Mesothelial cell of epicardium (in vitro differentiated cells): ENCODE data around the gene CCDC171. TPM values are rescaled to one million over a fixed set of nuclear protein-coding genes. Genes with fewer than 3 reads are reported as not detected.

Experiments
- DNase-seq, 2 experiments: peaks; one replicate each; pipeline ENCODE4 v3.0.0; 2021; ENCODE audit warnings: low spot score in 2 of 2; ENCODE audit not compliant: unreplicated experiment in 2 of 2
- H3K27ac Mint-ChIP-seq: 2 replicates; pipeline ENCODE4 v1.8.0; 2021; ENCODE audit warnings: mixed read lengths
- H3K27me3 Mint-ChIP-seq: 2 replicates; pipeline ENCODE4 v1.8.0; 2021; ENCODE audit warnings: low read depth, mixed read lengths
- H3K36me3 Mint-ChIP-seq: 2 replicates; pipeline ENCODE4 v1.8.0; 2021; ENCODE audit warnings: mixed read lengths
- H3K4me1 Mint-ChIP-seq: 2 replicates; pipeline ENCODE4 v1.8.0; 2021; ENCODE audit warnings: mixed read lengths
- H3K4me3 Mint-ChIP-seq: 2 replicates; pipeline ENCODE4 v1.8.0; 2021; ENCODE audit warnings: mild to moderate bottlenecking, moderate library complexity, mixed read lengths
- H3K9me3 Mint-ChIP-seq: 2 replicates; pipeline ENCODE4 v1.8.0; 2021; ENCODE audit warnings: mixed read lengths
- total RNA-seq: library from RNA; stranded (reverse); gene quantifications from 3 replicates; pipeline ENCODE4 v1.2.1, GENCODE V29; 2021
- TF ChIP-seq, protein P1 (sequence below): fragments of 200-600 bp; sonication (generic); IDR thresholded peaks from one replicate; pipeline ENCODE4 v1.5.0; 2021; ENCODE audit warnings: antibody characterized with exemption; ENCODE audit not compliant: unreplicated experiment

Gene CCDC171
- total RNA-seq, 1 donor from 2014 or later = 9.8 TPM

DNA sequence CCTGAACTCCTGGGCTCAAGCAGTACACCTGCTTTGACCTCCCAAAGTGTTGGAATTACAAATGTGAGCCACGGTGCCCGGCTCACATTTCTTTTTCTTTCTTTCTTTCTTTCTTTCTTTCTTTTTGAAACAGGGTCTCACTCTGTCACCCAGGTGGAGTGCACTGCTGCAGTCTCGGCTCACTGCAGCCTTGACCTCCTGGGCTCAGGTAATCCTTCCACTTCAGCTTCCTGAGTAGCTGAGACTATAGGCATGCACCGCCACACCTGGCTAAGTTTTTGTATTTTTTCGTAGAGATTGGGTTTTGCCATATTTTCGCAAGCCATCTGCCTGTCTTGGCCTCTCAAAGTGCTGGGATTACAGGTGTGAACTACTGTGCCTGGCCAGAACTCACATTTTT lies 183.7 kb downstream of the CCDC171 start:
- no peak overlapping the region for H3K4me3 Mint-ChIP-seq
- TF ChIP-seq, protein P1, sequence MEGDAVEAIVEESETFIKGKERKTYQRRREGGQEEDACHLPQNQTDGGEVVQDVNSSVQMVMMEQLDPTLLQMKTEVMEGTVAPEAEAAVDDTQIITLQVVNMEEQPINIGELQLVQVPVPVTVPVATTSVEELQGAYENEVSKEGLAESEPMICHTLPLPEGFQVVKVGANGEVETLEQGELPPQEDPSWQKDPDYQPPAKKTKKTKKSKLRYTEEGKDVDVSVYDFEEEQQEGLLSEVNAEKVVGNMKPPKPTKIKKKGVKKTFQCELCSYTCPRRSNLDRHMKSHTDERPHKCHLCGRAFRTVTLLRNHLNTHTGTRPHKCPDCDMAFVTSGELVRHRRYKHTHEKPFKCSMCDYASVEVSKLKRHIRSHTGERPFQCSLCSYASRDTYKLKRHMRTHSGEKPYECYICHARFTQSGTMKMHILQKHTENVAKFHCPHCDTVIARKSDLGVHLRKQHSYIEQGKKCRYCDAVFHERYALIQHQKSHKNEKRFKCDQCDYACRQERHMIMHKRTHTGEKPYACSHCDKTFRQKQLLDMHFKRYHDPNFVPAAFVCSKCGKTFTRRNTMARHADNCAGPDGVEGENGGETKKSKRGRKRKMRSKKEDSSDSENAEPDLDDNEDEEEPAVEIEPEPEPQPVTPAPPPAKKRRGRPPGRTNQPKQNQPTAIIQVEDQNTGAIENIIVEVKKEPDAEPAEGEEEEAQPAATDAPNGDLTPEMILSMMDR = no peak
- no peaks in the 10 kb centered on the region for H3K27me3 Mint-ChIP-seq
- DNase-seq = no peak
- H3K27ac Mint-ChIP-seq = no peak overlapping the region
- peaks cover 8% of the 10 kb centered on the region for H3K4me1 Mint-ChIP-seq
- peaks cover 4% of the 10 kb centered on the region for H3K36me3 Mint-ChIP-seq
- H3K9me3 Mint-ChIP-seq = peaks cover 7% of the 10 kb centered on the region

DNA sequence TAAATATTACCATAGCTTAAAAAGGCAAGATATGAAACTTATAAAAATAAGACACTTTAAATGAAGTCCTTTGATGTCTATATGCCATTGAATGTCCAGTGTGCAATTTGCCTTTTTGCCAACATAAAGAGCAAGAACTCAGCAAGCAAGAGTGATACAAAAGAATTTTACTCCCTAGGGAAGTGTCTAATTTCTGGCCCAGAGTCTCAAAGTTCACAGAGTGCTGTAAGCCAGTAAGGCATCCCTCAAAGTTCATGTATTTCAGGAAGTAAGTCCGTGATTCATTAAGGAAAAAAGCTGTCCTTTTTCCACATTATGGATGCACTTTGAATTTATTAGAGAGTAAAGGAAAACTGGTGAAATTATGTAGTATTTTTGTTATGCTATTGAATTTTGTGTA lies 185.2 kb downstream of the CCDC171 start:
- no peak overlapping the region for H3K4me3 Mint-ChIP-seq
- no peaks in the 10 kb centered on the region for H3K27me3 Mint-ChIP-seq
- DNase-seq = no peak
- TF ChIP-seq, protein P1 = no peak
- peaks cover 8% of the 10 kb centered on the region for H3K9me3 Mint-ChIP-seq
- H3K36me3 Mint-ChIP-seq = peaks cover 4% of the 10 kb centered on the region
- peaks cover 8% of the 10 kb centered on the region for H3K4me1 Mint-ChIP-seq
- H3K27ac Mint-ChIP-seq = no peak overlapping the region

DNA sequence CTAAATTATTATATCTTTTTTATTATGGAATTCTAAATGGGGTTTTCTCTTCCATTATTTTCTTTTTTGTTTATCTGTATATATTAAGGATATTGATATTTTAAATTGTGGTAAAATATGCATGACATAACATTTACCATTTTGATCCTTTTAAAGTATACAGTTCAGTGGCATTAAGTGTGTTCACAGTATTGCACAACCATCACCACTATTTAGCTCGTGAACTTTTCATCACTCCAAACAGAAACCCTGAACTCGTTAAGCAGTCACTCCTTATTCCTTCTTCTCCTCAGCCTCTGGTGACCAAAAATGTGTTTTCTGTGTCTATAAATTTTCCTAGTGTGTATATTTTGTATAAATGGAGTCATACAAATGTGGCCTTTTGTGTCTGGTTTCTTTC lies 188.2 kb downstream of the CCDC171 start:
- H3K4me3 Mint-ChIP-seq = no peak overlapping the region
- DNase-seq = no peak

DNA sequence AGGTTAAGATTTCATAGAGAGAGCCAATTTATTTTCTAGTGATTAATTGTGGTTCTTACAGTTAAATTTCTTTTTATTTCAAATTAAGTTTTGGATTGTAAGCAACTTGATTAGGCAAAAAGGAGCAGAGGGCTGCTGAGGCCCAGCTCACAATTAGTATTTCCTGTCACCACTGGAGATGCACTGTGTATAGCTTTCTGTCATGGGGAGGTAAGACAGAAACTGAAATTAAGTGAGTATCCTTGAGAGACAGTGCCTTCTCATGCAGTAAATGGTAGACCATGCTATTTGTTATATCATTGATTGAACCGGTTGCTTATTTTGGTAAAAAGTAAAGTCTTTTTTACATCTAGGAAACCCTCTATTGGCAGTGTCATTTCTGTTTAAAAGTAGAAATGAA lies 190.7 kb downstream of the CCDC171 start:
- Mint-ChIP-seq H3K27ac (no peak overlapping the region), H3K4me1 (no peaks in the 10 kb centered on the region), H3K4me3 (no peak overlapping the region), H3K27me3 (no peaks in the 10 kb centered on the region), H3K36me3 (peaks cover 17% of the 10 kb centered on the region), H3K9me3 (peaks cover 18% of the 10 kb centered on the region)
- no peak for DNase-seq
- TF ChIP-seq, protein P1 = no peak

More for the DNA sequence above, 188.2 kb downstream of the CCDC171 start:
- Mint-ChIP-seq H3K36me3 (peaks cover 4% of the 10 kb centered on the region), H3K4me1 (peaks cover 4% of the 10 kb centered on the region), H3K27me3 (no peaks in the 10 kb centered on the region), H3K27ac (no peak overlapping the region), H3K9me3 (peaks cover 8% of the 10 kb centered on the region)
- TF ChIP-seq, protein P1 = no peak

GRCh38 chr9:15744196-15744595 lies 191.4 kb downstream of the CCDC171 start:
- TF ChIP-seq, protein P1 = no peak

DNA sequence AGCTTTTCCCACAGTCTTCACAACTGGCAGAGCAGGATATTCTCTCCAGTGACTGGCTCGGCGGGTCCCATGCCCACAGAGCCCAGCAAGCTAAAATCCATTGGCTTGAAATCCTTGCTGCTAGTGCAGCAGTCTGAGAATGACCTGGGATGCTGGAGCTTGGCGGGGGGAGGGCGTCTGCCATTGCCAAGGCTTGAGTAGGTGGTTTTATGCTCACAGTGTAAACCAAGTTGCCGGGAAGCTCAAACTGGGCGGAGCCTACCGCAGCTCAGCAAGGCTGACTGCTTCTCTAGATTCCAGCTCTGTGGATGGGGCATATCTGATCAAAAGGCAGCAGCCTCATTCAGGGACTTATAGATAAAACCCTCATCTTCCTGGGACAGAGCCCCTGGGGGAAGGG lies 194.1 kb downstream of the CCDC171 start:
- H3K27me3 Mint-ChIP-seq = no peaks in the 10 kb centered on the region

More at GRCh38 chr9:15744196-15744595, 191.4 kb downstream of the CCDC171 start:
- H3K27ac Mint-ChIP-seq = no peak overlapping the region
- no peaks in the 10 kb centered on the region for H3K4me1 Mint-ChIP-seq
- no peak overlapping the region for H3K4me3 Mint-ChIP-seq
- no peaks in the 10 kb centered on the region for H3K27me3 Mint-ChIP-seq
- H3K36me3 Mint-ChIP-seq = peaks cover 17% of the 10 kb centered on the region
- H3K9me3 Mint-ChIP-seq = peaks cover 21% of the 10 kb centered on the region
- no peak for DNase-seq

More for the DNA sequence above, 194.1 kb downstream of the CCDC171 start:
- no peak overlapping the region for H3K27ac Mint-ChIP-seq
- H3K9me3 Mint-ChIP-seq = peaks cover 23% of the 10 kb centered on the region
- DNase-seq = no peak
- H3K36me3 Mint-ChIP-seq = peaks cover 13% of the 10 kb centered on the region
- TF ChIP-seq, protein P1 = no peak
- H3K4me1 Mint-ChIP-seq = no peaks in the 10 kb centered on the region
- no peak overlapping the region for H3K4me3 Mint-ChIP-seq
